K562 (cell line): ENCODE measurements around the gene DNAJB14. TPM values are rescaled to one million over a fixed set of nuclear protein-coding genes. Genes with fewer than 3 reads are reported as not detected.

Source experiments
- C11orf30 ChIP-seq: fragments of 450-650 bp; IDR thresholded peaks from 2 replicates; pipeline ENCODE4 v1.6.1; 2016; ENCODE audit warnings: low read depth, mild to moderate bottlenecking
- CBX3 ChIP-seq, 2 experiments: IDR thresholded peaks; 1 replicate in 1 of 2; 2 replicates in 1 of 2; pipeline ENCODE4 v1.6.1; 2012; ENCODE audit warnings: inconsistent platforms in 2 of 2, low read length in 2 of 2, borderline replicate concordance in 1 of 2, control low read depth in 1 of 2
- E2F3 ChIP-seq: fragments of 250-450 bp; sonication (Bioruptor Pico); IDR thresholded peaks from 2 replicates; pipeline ENCODE4 v1.4.0; 2020; ENCODE audit warnings: mild to moderate bottlenecking
- EZH2 ChIP-seq: IDR thresholded peaks from 2 replicates; pipeline ENCODE4 v1.6.1; 2012; ENCODE audit warnings: low read depth, mild to moderate bottlenecking, inconsistent platforms, low read length, borderline replicate concordance
- FOXK1 ChIP-seq: sonication (generic); formaldehyde crosslinking; IDR thresholded peaks from 2 replicates; pipeline ENCODE4 v1.8.0; 2022; ENCODE audit warnings: missing genetic modification reagents, mild to moderate bottlenecking, borderline replicate concordance
- GTF2E2 ChIP-seq: fragments of 200-800 bp; sonication (Bioruptor generic); IDR thresholded peaks from 2 replicates; pipeline ENCODE4 v1.6.1; 2016; ENCODE audit warnings: missing genetic modification characterization, missing compliant biosample characterization
- GTF2F1 ChIP-seq: IDR thresholded peaks from 2 replicates; pipeline ENCODE4 v1.6.1; 2011; ENCODE audit warnings: low read depth, low read length, improper control_type of control experiment
- HNRNPUL1 ChIP-seq: fragments of 200-400 bp; formaldehyde crosslinking; IDR thresholded peaks from 2 replicates; pipeline ENCODE4 v1.6.1; 2017; ENCODE audit warnings: low read length
- JUND ChIP-seq, 2 experiments: IDR thresholded peaks; 2 replicates in 1 of 2; 3 replicates in 1 of 2; pipeline ENCODE4 v1.6.1; 2011; ENCODE audit warnings: borderline replicate concordance in 2 of 2, low read depth in 2 of 2, low read length in 2 of 2, improper control_type of control experiment in 1 of 2, missing biosample characterization in 1 of 2, missing genetic modification characterization in 1 of 2, missing genetic modification reagents in 1 of 2
- NRF1 ChIP-seq, 2 experiments: fragments of 450-650 bp; IDR thresholded peaks in 1 of 2; conservative IDR thresholded peaks in 1 of 2; 2 replicates each; pipeline ENCODE4 v1.6.1; 2014; ENCODE audit warnings: mild to moderate bottlenecking in 2 of 2
- POLR2A ChIP-seq: fragments of 450-650 bp; conservative IDR thresholded peaks from 2 replicates; pipeline ENCODE4 v1.6.1; 2016
- PRMT5 ChIP-seq: sonication (generic); formaldehyde crosslinking; IDR thresholded peaks from 2 replicates; pipeline ENCODE4 v1.5.0; 2020; ENCODE audit warnings: missing genetic modification reagents
- RUNX1 ChIP-seq: sonication (generic); IDR thresholded peaks from 2 replicates; pipeline ENCODE4 v1.6.1; 2016; ENCODE audit warnings: antibody characterized with exemption, low read depth
- SIRT6 ChIP-seq: IDR thresholded peaks from one replicate; pipeline ENCODE4 v1.6.1; 2012; ENCODE audit warnings: low read depth, mild to moderate bottlenecking, control low read depth, inconsistent platforms, low read length, moderate library complexity
- SLC30A9 ChIP-seq: fragments of 250-450 bp; sonication (Bioruptor Pico); IDR thresholded peaks from 2 replicates; pipeline ENCODE4 v1.8.0; 2022; ENCODE audit warnings: mild to moderate bottlenecking, moderate library complexity
- SREBF2 ChIP-seq: sonication (generic); formaldehyde crosslinking; IDR thresholded peaks from 2 replicates; pipeline ENCODE4 v1.4.0; 2020; ENCODE audit warnings: mild to moderate bottlenecking, missing genetic modification reagents
- TCF7 ChIP-seq: sonication (generic); IDR thresholded peaks from 2 replicates; pipeline ENCODE4 v1.6.1; 2016; ENCODE audit warnings: antibody characterized with exemption, borderline replicate concordance
- TRIM24 ChIP-seq, 2 experiments: fragments of 450-650 bp; IDR thresholded peaks; 2 replicates each; pipeline ENCODE4 v1.6.1; 2016
- U2AF2 ChIP-seq: fragments of 200-400 bp; formaldehyde crosslinking; optimal IDR thresholded peaks from 2 replicates; pipeline ENCODE3; 2017; ENCODE audit warnings: low read depth, mild to moderate bottlenecking, low read length
- ZBED1 ChIP-seq: IDR thresholded peaks from 2 replicates; pipeline ENCODE4 v1.6.1; 2014
- ZBTB17 ChIP-seq: fragments of 450-650 bp; formaldehyde crosslinking; IDR thresholded peaks from 2 replicates; pipeline ENCODE4 v1.4.0; 2020; ENCODE audit warnings: mild to moderate bottlenecking
- ZNF24 ChIP-seq: fragments of 450-650 bp; IDR thresholded peaks from 2 replicates; pipeline ENCODE4 v1.6.1; 2016
- polyA plus RNA-seq, 8 experiments: library from polyadenylated mRNA; depleted of rRNA in 4 of 8; stranded (reverse) in 5 of 8; unstranded in 3 of 8; fragments of >200 nt; fragmentation: Nextera tagmentation in 2 of 8; fragmentation: Illumina TruSeq in 1 of 8; extraction: Ambion mirVana in 2 of 8; extraction: Trizol in 1 of 8; gene quantifications; 2 replicates each; pipeline versions ENCODE4 v1.2.1 to v1.2.3, GENCODE V29; 2011 to 2014; ENCODE audit warnings: inconsistent platforms in 1 of 8, missing spikeins in 1 of 8
- total RNA-seq, 7 experiments: library from RNA; depleted of rRNA in 6 of 7; stranded (reverse); fragments of >200 nt in 6 of 7; fragmentation: Illumina TruSeq in 2 of 7; extraction: Trizol in 2 of 7; gene quantifications; 2 replicates each; pipeline versions ENCODE4 v1.2.1 to v1.2.3, GENCODE V29; 2011 to 2021; ENCODE audit warnings: low replicate concordance in 1 of 7
- TF ChIP-seq, protein P1 (sequence below): fragments of 450-650 bp; formaldehyde crosslinking; IDR thresholded peaks from 2 replicates; pipeline ENCODE4 v1.4.0; 2020; ENCODE audit warnings: mild to moderate bottlenecking, moderate library complexity
- TF ChIP-seq, protein P2 (sequence below): fragments of 450-650 bp; formaldehyde crosslinking; IDR thresholded peaks from 2 replicates; pipeline ENCODE4 v1.4.0; 2020; ENCODE audit warnings: mild to moderate bottlenecking

Gene DNAJB14
- total and polyA plus RNA-seq, 9 of the 15 experiments (the other 6 are each of a cell fraction or from before 2014, with no cell fraction given), result 5.5 to 28.0 (median 12.7) TPM

DNA sequence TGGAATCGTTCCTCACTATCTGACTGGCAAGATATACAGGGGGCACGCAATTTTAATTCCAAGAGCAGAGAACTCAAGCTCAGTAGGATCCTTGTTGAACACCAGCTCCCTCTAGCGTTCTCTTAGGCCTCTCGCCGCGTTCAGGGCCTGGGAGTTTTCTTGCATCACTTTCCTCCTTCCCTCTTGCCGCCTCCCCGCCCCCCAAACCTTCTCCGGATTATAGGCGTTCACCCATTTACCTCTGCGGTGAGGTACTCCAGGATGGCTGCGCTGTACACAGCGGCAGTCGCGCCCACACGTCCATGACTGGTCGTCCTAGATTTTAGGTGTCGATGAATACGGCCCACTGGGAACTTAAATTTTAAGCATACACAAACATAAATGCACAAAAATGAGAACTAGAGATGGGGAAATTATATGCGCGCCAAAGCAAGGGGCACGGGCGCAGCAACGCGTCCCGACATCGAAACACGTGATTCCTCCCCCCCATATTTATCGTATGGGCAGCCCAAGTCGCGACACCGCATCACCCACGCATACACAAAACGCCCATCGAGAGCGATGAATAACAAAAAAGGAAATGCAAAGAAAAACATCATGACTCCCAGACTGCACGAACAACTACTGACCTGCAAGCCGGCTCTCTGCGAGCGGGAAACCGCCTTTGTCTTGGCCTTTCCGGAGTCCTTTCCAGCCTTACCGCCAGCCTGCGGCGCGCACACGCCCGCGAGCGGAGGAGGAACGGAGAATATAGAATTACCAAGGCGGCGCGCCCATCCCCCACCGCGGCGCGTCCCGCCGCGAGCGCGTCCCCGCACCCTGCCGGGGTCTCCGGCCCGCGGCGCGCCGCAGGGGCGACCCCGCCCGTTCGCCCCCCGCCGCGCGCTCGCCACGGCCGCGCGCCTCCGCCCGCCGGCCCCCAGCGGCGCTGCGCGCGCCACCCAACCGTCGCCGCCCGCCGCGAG is 2.9 kb upstream of the DNAJB14 start (continued):
- TF ChIP-seq JUND (IDR thresholded peaks at IDR 0.05; ENCODE audit: borderline replicate concordance, low read depth, low read length) (peak; percentile 83), JUND (tag; IDR thresholded peaks at IDR 0.05; ENCODE audit: borderline replicate concordance, low read depth, low read length) (peak; percentile 10; the same call in 1 of the 3 replicates), POLR2A (peak; percentile 79), SIRT6 (no peak), RUNX1 (no peak), SREBF2 (CRISPR knock-in tag) (no peak), CBX3 (IDR thresholded peaks at IDR 0.05; ENCODE audit: borderline replicate concordance in 1 of 2, low read length in 2 of 2) (peak in 1 of 2 experiments; percentile 23; a peak in 1 of 3 replicates), HNRNPUL1 (no peak; the same call in 1 of the 2 replicates), PRMT5 (CRISPR knock-in tag) (no peak), ZBTB17 (CRISPR knock-in tag) (no peak), TCF7 (no peak), GTF2E2 (tag) (no peak), TRIM24 (IDR thresholded peaks at IDR 0.05) (peak in 1 of 2 experiments; percentile 58; a peak in 1 of 4 replicates), NRF1 (conservative IDR thresholded peaks at IDR 0.05 in 1 of 2, IDR thresholded peaks at IDR 0.05 in 1 of 2) (peak; percentile 62 to 68), ZNF24 (no peak), FOXK1 (peak; percentile 82; the same call in 1 of the 2 replicates), ZBED1 (peak; percentile 100), GTF2F1 (no peak), E2F3 (CRISPR knock-in tag) (no peak; the same call in 1 of the 2 replicates), SLC30A9 (CRISPR knock-in tag) (no peak), U2AF2 (no peak), EZH2 (no peak), C11orf30 (no peak)
- TF ChIP-seq, protein P1, sequence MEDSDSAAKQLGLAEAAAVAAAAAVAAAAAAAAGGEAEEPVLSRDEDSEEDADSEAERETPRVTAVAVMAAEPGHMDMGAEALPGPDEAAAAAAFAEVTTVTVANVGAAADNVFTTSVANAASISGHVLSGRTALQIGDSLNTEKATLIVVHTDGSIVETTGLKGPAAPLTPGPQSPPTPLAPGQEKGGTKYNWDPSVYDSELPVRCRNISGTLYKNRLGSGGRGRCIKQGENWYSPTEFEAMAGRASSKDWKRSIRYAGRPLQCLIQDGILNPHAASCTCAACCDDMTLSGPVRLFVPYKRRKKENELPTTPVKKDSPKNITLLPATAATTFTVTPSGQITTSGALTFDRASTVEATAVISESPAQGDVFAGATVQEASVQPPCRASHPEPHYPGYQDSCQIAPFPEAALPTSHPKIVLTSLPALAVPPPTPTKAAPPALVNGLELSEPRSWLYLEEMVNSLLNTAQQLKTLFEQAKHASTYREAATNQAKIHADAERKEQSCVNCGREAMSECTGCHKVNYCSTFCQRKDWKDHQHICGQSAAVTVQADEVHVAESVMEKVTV (CRISPR knock-in tag), result peak; percentile 39; the same call in 1 of the 2 replicates
- TF ChIP-seq, protein P2, sequence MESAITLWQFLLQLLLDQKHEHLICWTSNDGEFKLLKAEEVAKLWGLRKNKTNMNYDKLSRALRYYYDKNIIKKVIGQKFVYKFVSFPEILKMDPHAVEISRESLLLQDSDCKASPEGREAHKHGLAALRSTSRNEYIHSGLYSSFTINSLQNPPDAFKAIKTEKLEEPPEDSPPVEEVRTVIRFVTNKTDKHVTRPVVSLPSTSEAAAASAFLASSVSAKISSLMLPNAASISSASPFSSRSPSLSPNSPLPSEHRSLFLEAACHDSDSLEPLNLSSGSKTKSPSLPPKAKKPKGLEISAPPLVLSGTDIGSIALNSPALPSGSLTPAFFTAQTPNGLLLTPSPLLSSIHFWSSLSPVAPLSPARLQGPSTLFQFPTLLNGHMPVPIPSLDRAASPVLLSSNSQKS (CRISPR knock-in tag), result no peak
